ENCODE results near the gene OSBP. TPM values are rescaled to one million over a fixed set of nuclear protein-coding genes. Genes with fewer than 3 reads are reported as not detected.

OSBP gene
- total and polyA plus RNA-seq, 4 donors: 16.5 to 92.5 (median 36.5) TPM

- peak overlapping the region in 2 of 3 donors; percentile 7 to 24 for H3K4me3 ChIP-seq (ENCODE audit: low read depth in 1 of 3, low read length in 3 of 3)
- peaks cover 6 to 58% (median 26%) of the 10 kb centered on the region in 4 donors for H3K4me1 ChIP-seq (ENCODE audit: control insufficient read depth in 4 of 4, insufficient read depth in 4 of 4, low read length in 3 of 4)
- 33% methylated on average over 6 of the region's 6 CpGs for WGBS
- TF ChIP-seq RAD21 (IDR thresholded peaks at IDR 0.05) (peak in 1 of 2 donors; percentile 53), YY1 (IDR thresholded peaks at IDR 0.05) (peak; percentile 97), GABPA (IDR thresholded peaks at IDR 0.05 in 1 of 2, conservative IDR thresholded peaks at IDR 0.05 in 1 of 2) (peak in 1 of 2 donors; percentile 70), HNF4A (conservative IDR thresholded peaks at IDR 0.05) (peak; percentile 99 to 100), MAX (IDR thresholded peaks at IDR 0.05) (peak; percentile 93), CTCF (IDR thresholded peaks at IDR 0.05; ENCODE audit: low read depth, low read length, missing input control) (no peak), NR2F2 (IDR thresholded peaks at IDR 0.05) (peak; percentile 25), RXRA (IDR thresholded peaks at IDR 0.05) (peak; percentile 75 to 85), JUND (IDR thresholded peaks at IDR 0.05) (peak; percentile 59 to 82), REST (IDR thresholded peaks at IDR 0.05) (peak; percentile 92), FOXA2 (IDR thresholded peaks at IDR 0.05) (peak; percentile 42), TAF1 (conservative IDR thresholded peaks at IDR 0.05) (peak; percentile 93), ZBTB33 (IDR thresholded peaks at IDR 0.05) (peak; percentile 81), ATF3 (IDR thresholded peaks at IDR 0.05) (peak; percentile 24), HNF4G (IDR thresholded peaks at IDR 0.05) (peak; percentile 99), FOXA1 (IDR thresholded peaks at IDR 0.05) (peak; percentile 67), EGR1 (IDR thresholded peaks at IDR 0.05; ENCODE audit: low read depth in 2 of 2) (peak in 1 of 2 donors; percentile 78), SP1 (IDR thresholded peaks at IDR 0.05) (peak; percentile 99)
- no peaks in the 10 kb centered on the region for H3K27me3 ChIP-seq (ENCODE audit: control insufficient read depth in 4 of 4, insufficient read depth in 4 of 4, low read length in 3 of 4)
- peaks cover 8 to 36% (median 29%) of the 10 kb centered on the region in 4 donors for H3K36me3 ChIP-seq (ENCODE audit: control insufficient read depth in 4 of 4, insufficient read depth in 3 of 4, low read depth in 1 of 4, low read length in 3 of 4)
- peak overlapping the region; percentile 75 to 85 for H3K27ac ChIP-seq (ENCODE audit: low read depth in 1 of 2, low read length in 2 of 2)
- no peak for DNase-seq (ENCODE audit: low spot score)
- H3K9ac ChIP-seq (ENCODE audit: low read depth in 1 of 2, low read length in 2 of 2): peak overlapping the region; percentile 14 to 72
- no peaks in the 10 kb centered on the region for H3K9me3 ChIP-seq (ENCODE audit: control insufficient read depth in 4 of 4, low read length in 3 of 4)
These were observed 3.7 kb downstream of the OSBP start for GRCh38 chr11:59611570-59612565.
